ENCODE measurements around the gene SCMH1. TPM values are rescaled to one million over a fixed set of nuclear protein-coding genes. Genes with fewer than 3 reads are reported as not detected.

The SCMH1 gene
- total RNA-seq, 1 donor from 2014 or later = 18.4 TPM

DNA sequence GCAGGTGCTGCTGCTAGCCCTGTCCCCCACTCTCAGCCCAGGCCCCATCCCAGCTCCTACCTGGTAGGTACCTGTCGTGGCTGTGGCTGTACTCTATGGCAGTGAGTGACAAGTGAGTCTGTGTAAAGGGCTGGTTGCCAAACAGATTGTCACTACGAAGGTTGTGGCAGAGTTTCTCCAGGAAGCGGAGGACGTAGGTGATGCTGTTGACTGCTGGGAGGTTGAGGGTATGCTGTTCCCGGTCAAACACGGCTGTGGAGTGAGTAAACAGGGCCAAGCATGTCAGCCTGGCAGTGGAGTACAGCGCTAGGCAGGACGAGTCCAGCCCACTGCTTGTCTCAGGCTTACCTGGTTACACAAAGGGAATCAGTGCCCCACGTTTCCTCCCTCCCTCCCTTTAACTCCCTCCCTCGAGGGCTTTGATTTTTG lies 195.7 kb downstream of the SCMH1 start:
- H3K4me1 Mint-ChIP-seq (ENCODE audit: low read depth, unreplicated experiment) = peaks cover 12% of the 10 kb centered on the region
- peaks cover 22% of the 10 kb centered on the region for H3K36me3 Mint-ChIP-seq (ENCODE audit: low read depth, unreplicated experiment)
- TF ChIP-seq, protein P1, sequence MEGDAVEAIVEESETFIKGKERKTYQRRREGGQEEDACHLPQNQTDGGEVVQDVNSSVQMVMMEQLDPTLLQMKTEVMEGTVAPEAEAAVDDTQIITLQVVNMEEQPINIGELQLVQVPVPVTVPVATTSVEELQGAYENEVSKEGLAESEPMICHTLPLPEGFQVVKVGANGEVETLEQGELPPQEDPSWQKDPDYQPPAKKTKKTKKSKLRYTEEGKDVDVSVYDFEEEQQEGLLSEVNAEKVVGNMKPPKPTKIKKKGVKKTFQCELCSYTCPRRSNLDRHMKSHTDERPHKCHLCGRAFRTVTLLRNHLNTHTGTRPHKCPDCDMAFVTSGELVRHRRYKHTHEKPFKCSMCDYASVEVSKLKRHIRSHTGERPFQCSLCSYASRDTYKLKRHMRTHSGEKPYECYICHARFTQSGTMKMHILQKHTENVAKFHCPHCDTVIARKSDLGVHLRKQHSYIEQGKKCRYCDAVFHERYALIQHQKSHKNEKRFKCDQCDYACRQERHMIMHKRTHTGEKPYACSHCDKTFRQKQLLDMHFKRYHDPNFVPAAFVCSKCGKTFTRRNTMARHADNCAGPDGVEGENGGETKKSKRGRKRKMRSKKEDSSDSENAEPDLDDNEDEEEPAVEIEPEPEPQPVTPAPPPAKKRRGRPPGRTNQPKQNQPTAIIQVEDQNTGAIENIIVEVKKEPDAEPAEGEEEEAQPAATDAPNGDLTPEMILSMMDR (IDR thresholded peaks at IDR 0.05; ENCODE audit: insufficient read depth, low read depth, low read length) = no peak
- no peak for TF ChIP-seq EZH2 (IDR thresholded peaks at IDR 0.05; ENCODE audit: insufficient read depth, low read length)
- no peaks in the 10 kb centered on the region for H3K9me3 Mint-ChIP-seq (ENCODE audit: unreplicated experiment)
- Histone ChIP-seq H3K27ac (ENCODE audit: low read depth, low read length) (no peak overlapping the region), H2AFZ (ENCODE audit: low read depth, low read length) (no peak overlapping the region), H3K36me3 (ENCODE audit: insufficient read depth, low read length) (peaks cover 8% of the 10 kb centered on the region), H4K20me1 (ENCODE audit: insufficient read depth, low read length) (no peaks in the 10 kb centered on the region), H3K4me1 (ENCODE audit: insufficient read depth, low read length) (peaks cover 6% of the 10 kb centered on the region), H3K27me3 (ENCODE audit: insufficient read depth, low read length) (no peaks in the 10 kb centered on the region), H3K9me3 (ENCODE audit: insufficient read depth, low read depth, low read length) (no peaks in the 10 kb centered on the region), H3K9ac (ENCODE audit: low read length) (no peak overlapping the region), H3K4me3 (ENCODE audit: insufficient read depth, low read depth, low read length) (no peak overlapping the region), H3K79me2 (ENCODE audit: insufficient read depth, low read length) (no peaks in the 10 kb centered on the region), H3K4me2 (ENCODE audit: low read length) (no peak overlapping the region)
- no peak for DNase-seq (ENCODE audit: low read depth)
- no peaks in the 10 kb centered on the region for H3K27me3 Mint-ChIP-seq (ENCODE audit: low read depth, unreplicated experiment)
- H3K27ac Mint-ChIP-seq (ENCODE audit: unreplicated experiment) = no peak overlapping the region
- no peak for FAIRE-seq
- no peak overlapping the region for H3K4me3 Mint-ChIP-seq (ENCODE audit: unreplicated experiment)

DNA sequence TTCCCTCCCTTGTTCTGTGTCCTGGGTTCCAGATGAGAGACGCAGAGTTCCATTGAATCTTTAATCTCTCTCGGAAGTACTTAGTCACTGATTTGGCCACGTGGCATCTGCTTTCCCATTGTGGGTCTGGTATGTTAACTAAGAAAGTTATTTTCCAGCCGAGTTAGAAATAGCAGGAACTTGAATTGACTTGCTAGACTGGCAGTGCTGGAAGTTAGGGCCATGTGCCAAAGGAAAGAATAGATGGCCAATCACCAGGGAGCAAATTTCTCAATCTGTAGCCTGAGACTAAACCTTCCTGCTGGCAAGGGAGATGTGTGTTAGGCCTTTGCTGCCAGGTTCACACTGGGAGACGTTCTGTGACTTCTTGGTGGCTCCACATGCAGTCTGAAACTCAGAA lies 196.4 kb downstream of the SCMH1 start:
- H3K4me3 ChIP-seq (ENCODE audit: insufficient read depth, low read depth, low read length) = no peak overlapping the region
- no peak overlapping the region for H3K27ac ChIP-seq (ENCODE audit: low read depth, low read length)
- Mint-ChIP-seq H3K27me3 (ENCODE audit: low read depth, unreplicated experiment) (no peaks in the 10 kb centered on the region), H3K36me3 (ENCODE audit: low read depth, unreplicated experiment) (peaks cover 22% of the 10 kb centered on the region), H3K4me1 (ENCODE audit: low read depth, unreplicated experiment) (peaks cover 12% of the 10 kb centered on the region), H3K4me3 (ENCODE audit: unreplicated experiment) (no peak overlapping the region), H3K9me3 (ENCODE audit: unreplicated experiment) (no peaks in the 10 kb centered on the region), H3K27ac (ENCODE audit: unreplicated experiment) (no peak overlapping the region)
- DNase-seq (ENCODE audit: low read depth) (peak; percentile 78), FAIRE-seq (no peak)
- H3K36me3 ChIP-seq (ENCODE audit: insufficient read depth, low read length) = peaks cover 8% of the 10 kb centered on the region
- H2AFZ ChIP-seq (ENCODE audit: low read depth, low read length) = peak overlapping the region; percentile 29
- TF ChIP-seq, protein P1 (IDR thresholded peaks at IDR 0.05; ENCODE audit: insufficient read depth, low read depth, low read length) = no peak
- TF ChIP-seq EZH2 (IDR thresholded peaks at IDR 0.05; ENCODE audit: insufficient read depth, low read length) = no peak
- no peak overlapping the region for H3K4me2 ChIP-seq (ENCODE audit: low read length)
- no peaks in the 10 kb centered on the region for H3K79me2 ChIP-seq (ENCODE audit: insufficient read depth, low read length)
- H3K9me3 ChIP-seq (ENCODE audit: insufficient read depth, low read depth, low read length) = no peaks in the 10 kb centered on the region
- no peaks in the 10 kb centered on the region for H3K27me3 ChIP-seq (ENCODE audit: insufficient read depth, low read length)
- H3K9ac ChIP-seq (ENCODE audit: low read length) = no peak overlapping the region
- peaks cover 6% of the 10 kb centered on the region for H3K4me1 ChIP-seq (ENCODE audit: insufficient read depth, low read length)
- H4K20me1 ChIP-seq (ENCODE audit: insufficient read depth, low read length) = no peaks in the 10 kb centered on the region

DNA sequence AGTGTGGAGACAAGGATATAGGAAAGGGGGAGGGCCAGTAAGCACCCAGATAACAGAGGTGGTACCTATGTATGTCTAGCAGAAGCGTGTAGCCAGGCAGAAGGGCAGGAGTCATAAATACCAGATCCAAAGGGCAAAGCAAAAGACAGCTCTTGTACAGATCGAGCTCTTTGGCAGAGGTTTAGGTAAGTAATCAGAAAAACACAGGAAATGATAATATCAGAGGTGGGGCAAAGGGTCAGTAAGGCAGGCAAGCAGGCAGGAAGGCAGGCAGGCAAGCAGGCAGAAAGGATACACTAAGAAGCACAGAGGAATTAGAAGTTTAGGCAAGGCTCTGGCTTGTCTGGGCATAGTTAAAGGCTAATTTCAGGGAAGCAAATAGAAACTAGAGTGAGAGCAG lies 197.9 kb downstream of the SCMH1 start:
- Histone ChIP-seq H3K27ac (ENCODE audit: low read depth, low read length) (no peak overlapping the region), H3K79me2 (ENCODE audit: insufficient read depth, low read length) (no peaks in the 10 kb centered on the region), H3K36me3 (ENCODE audit: insufficient read depth, low read length) (peaks cover 8% of the 10 kb centered on the region), H4K20me1 (ENCODE audit: insufficient read depth, low read length) (no peaks in the 10 kb centered on the region), H3K9me3 (ENCODE audit: insufficient read depth, low read depth, low read length) (no peaks in the 10 kb centered on the region), H3K9ac (ENCODE audit: low read length) (no peak overlapping the region), H2AFZ (ENCODE audit: low read depth, low read length) (no peak overlapping the region), H3K27me3 (ENCODE audit: insufficient read depth, low read length) (no peaks in the 10 kb centered on the region), H3K4me3 (ENCODE audit: insufficient read depth, low read depth, low read length) (no peak overlapping the region), H3K4me1 (ENCODE audit: insufficient read depth, low read length) (peaks cover 6% of the 10 kb centered on the region), H3K4me2 (ENCODE audit: low read length) (no peak overlapping the region)
- H3K4me3 Mint-ChIP-seq (ENCODE audit: unreplicated experiment) = no peak overlapping the region
- H3K4me1 Mint-ChIP-seq (ENCODE audit: low read depth, unreplicated experiment) = peaks cover 12% of the 10 kb centered on the region
- peaks cover 27% of the 10 kb centered on the region for H3K36me3 Mint-ChIP-seq (ENCODE audit: low read depth, unreplicated experiment)
- H3K27ac Mint-ChIP-seq (ENCODE audit: unreplicated experiment) = no peak overlapping the region
- no peak for DNase-seq (ENCODE audit: low read depth)
- H3K9me3 Mint-ChIP-seq (ENCODE audit: unreplicated experiment) = no peaks in the 10 kb centered on the region
- TF ChIP-seq EZH2 (IDR thresholded peaks at IDR 0.05; ENCODE audit: insufficient read depth, low read length) = no peak
- TF ChIP-seq, protein P1 (IDR thresholded peaks at IDR 0.05; ENCODE audit: insufficient read depth, low read depth, low read length) = no peak
- no peak for FAIRE-seq
- H3K27me3 Mint-ChIP-seq (ENCODE audit: low read depth, unreplicated experiment) = no peaks in the 10 kb centered on the region
